HepG2 (cell line): ENCODE results near the gene VARS1. TPM values are rescaled to one million over a fixed set of nuclear protein-coding genes. Genes with fewer than 3 reads are reported as not detected.
A peak's percentile ranks its signal among the peaks of the same experiment; 100 is the strongest.

Source experiments
- DR1 ChIP-seq: sonication (generic); formaldehyde crosslinking; IDR thresholded peaks from 2 replicates; pipeline ENCODE4 v1.8.0; 2021; ENCODE audit warnings: mild to moderate bottlenecking, missing genetic modification reagents, inconsistent platforms
- GATA4 ChIP-seq: sonication (generic); IDR thresholded peaks from 2 replicates; pipeline ENCODE4 v1.6.1; 2016; ENCODE audit warnings: antibody characterized with exemption, low read depth, borderline replicate concordance
- PAXIP1 ChIP-seq: sonication (generic); formaldehyde crosslinking; conservative IDR thresholded peaks from 2 replicates; pipeline ENCODE4 v1.4.0; 2020; ENCODE audit warnings: mild to moderate bottlenecking, missing genetic modification reagents, moderate library complexity
- XRCC5 ChIP-seq: fragments of 200-400 bp; formaldehyde crosslinking; optimal IDR thresholded peaks from 2 replicates; pipeline ENCODE3; 2017; ENCODE audit warnings: mild to moderate bottlenecking, low read length
- ZBTB7A ChIP-seq: sonication (generic); formaldehyde crosslinking; IDR thresholded peaks from 2 replicates; pipeline ENCODE4 v1.8.0; 2022; ENCODE audit warnings: mild to moderate bottlenecking, missing genetic modification reagents
- ZFP41 ChIP-seq: sonication (generic); formaldehyde crosslinking; IDR thresholded peaks from 2 replicates; pipeline ENCODE4 v1.4.0; 2020; ENCODE audit warnings: mild to moderate bottlenecking, missing genetic modification reagents, borderline replicate concordance
- ZKSCAN5 ChIP-seq: sonication (generic); formaldehyde crosslinking; IDR thresholded peaks from 2 replicates; pipeline ENCODE4 v1.5.1; 2020; ENCODE audit warnings: mild to moderate bottlenecking, missing genetic modification reagents
- ZNF263 ChIP-seq: sonication (generic); formaldehyde crosslinking; IDR thresholded peaks from 2 replicates; pipeline ENCODE4 v1.4.0; 2020; ENCODE audit warnings: missing genetic modification reagents
- ZNF274 ChIP-seq: sonication (generic); formaldehyde crosslinking; IDR thresholded peaks from 2 replicates; pipeline ENCODE4 v1.5.1; 2020; ENCODE audit warnings: mild to moderate bottlenecking, missing genetic modification reagents
- ZNF33B ChIP-seq: sonication (generic); formaldehyde crosslinking; IDR thresholded peaks from 2 replicates; pipeline ENCODE4 v1.5.1; 2020; ENCODE audit warnings: mild to moderate bottlenecking, missing genetic modification reagents
- ZNF629 ChIP-seq: sonication (generic); formaldehyde crosslinking; conservative IDR thresholded peaks from 2 replicates; pipeline ENCODE4 v1.5.0; 2020; ENCODE audit warnings: missing genetic modification reagents
- ZNF770 ChIP-seq: sonication (generic); formaldehyde crosslinking; IDR thresholded peaks from 2 replicates; pipeline ENCODE4 v1.5.0; 2020; ENCODE audit warnings: mild to moderate bottlenecking, missing genetic modification reagents
- polyA plus RNA-seq, 8 experiments: library from polyadenylated mRNA; depleted of rRNA in 3 of 8; stranded (reverse) in 7 of 8; unstranded in 1 of 8; fragments of >200 nt; fragmentation: Illumina TruSeq in 4 of 8; extraction: Trizol in 4 of 8; gene quantifications; 2 replicates each; pipeline versions ENCODE4 v1.2.1 to v1.2.3, GENCODE V29; 2011 to 2016; ENCODE audit warnings: low read depth in 4 of 8, missing spikeins in 1 of 8, mixed read lengths in 1 of 8; ENCODE audit not compliant: insufficient read depth in 1 of 8
- total RNA-seq, 5 experiments: library from RNA; depleted of rRNA; stranded (reverse); fragments of >200 nt; fragmentation: Illumina TruSeq; extraction: Trizol; gene quantifications; 2 replicates each; pipeline ENCODE4 v1.2.3, GENCODE V29; 2016; ENCODE audit warnings: low read depth in 1 of 5
- TF ChIP-seq, protein P1 (sequence below): sonication (generic); formaldehyde crosslinking; conservative IDR thresholded peaks from 2 replicates; pipeline ENCODE4 v1.4.0; 2020; ENCODE audit warnings: missing genetic modification reagents
- TF ChIP-seq, protein P2 (sequence below): IDR thresholded peaks from 2 replicates; pipeline ENCODE4 v1.6.1; 2012; ENCODE audit warnings: low read length, improper control_type of control experiment

VARS1 gene
- total and polyA plus RNA-seq, 2 of the 13 experiments (the other 11 are each of a cell fraction or from before 2014, with no cell fraction given), result 14.7 to 56.1 TPM

GRCh38 chr6:31806470-31807272, 11.1 kb upstream of the VARS1 start, which contains the start of gene LSM2 (continued):
- TF ChIP-seq PAXIP1 (CRISPR knock-in tag) (peak; percentile 87), ZNF770 (peak; percentile 58; the same call in 1 of the 2 replicates), ZFP41 (CRISPR knock-in tag) (no peak), XRCC5 (peak; percentile 87), ZBTB7A (CRISPR knock-in tag) (peak; percentile 86; the same call in 1 of the 2 replicates), DR1 (peak; percentile 95), ZKSCAN5 (no peak), ZNF629 (peak; percentile 46; the same call in 1 of the 2 replicates), GATA4 (peak; percentile 27; the same call in 1 of the 2 replicates), ZNF263 (peak; percentile 84), ZNF274 (CRISPR knock-in tag) (peak; percentile 97), ZNF33B (CRISPR knock-in tag) (peak; percentile 98)
- TF ChIP-seq, protein P1, sequence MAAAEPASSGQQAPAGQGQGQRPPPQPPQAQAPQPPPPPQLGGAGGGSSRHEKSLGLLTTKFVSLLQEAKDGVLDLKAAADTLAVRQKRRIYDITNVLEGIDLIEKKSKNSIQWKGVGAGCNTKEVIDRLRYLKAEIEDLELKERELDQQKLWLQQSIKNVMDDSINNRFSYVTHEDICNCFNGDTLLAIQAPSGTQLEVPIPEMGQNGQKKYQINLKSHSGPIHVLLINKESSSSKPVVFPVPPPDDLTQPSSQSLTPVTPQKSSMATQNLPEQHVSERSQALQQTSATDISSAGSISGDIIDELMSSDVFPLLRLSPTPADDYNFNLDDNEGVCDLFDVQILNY (CRISPR knock-in tag), result no peak; the same call in 1 of the 2 replicates
- TF ChIP-seq, protein P2, sequence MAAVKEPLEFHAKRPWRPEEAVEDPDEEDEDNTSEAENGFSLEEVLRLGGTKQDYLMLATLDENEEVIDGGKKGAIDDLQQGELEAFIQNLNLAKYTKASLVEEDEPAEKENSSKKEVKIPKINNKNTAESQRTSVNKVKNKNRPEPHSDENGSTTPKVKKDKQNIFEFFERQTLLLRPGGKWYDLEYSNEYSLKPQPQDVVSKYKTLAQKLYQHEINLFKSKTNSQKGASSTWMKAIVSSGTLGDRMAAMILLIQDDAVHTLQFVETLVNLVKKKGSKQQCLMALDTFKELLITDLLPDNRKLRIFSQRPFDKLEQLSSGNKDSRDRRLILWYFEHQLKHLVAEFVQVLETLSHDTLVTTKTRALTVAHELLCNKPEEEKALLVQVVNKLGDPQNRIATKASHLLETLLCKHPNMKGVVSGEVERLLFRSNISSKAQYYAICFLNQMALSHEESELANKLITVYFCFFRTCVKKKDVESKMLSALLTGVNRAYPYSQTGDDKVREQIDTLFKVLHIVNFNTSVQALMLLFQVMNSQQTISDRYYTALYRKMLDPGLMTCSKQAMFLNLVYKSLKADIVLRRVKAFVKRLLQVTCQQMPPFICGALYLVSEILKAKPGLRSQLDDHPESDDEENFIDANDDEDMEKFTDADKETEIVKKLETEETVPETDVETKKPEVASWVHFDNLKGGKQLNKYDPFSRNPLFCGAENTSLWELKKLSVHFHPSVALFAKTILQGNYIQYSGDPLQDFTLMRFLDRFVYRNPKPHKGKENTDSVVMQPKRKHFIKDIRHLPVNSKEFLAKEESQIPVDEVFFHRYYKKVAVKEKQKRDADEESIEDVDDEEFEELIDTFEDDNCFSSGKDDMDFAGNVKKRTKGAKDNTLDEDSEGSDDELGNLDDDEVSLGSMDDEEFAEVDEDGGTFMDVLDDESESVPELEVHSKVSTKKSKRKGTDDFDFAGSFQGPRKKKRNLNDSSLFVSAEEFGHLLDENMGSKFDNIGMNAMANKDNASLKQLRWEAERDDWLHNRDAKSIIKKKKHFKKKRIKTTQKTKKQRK, result no peak
